Activated T-cell treated with anti-CD3 and anti-CD28 coated beads, Interleukin-2, amount 50 U/mL, for 4 hours (primary cell): ENCODE measurements around the gene PSMC6. TPM values are rescaled to one million over a fixed set of nuclear protein-coding genes. Genes with fewer than 3 reads are reported as not detected.
"Not testable (repeated sequence)": the region's sequence is repeated elsewhere in the genome, so short reads cannot be mapped to it uniquely, and the experiment has no call there.

Source experiments
- ATAC-seq, 2 donors: fragments of 200-7000 bp; cut with Tn5 transposase; one replicate each; pipeline ENCODE4 v1.10.0; 2021
- DNase-seq: peaks from one replicate; pipeline ENCODE4 v3.0.0-alpha.2; 2020
- H3K27me3 Mint-ChIP-seq: one replicate; pipeline ENCODE4 v1.8.0; 2021; ENCODE audit warnings: low read depth, mixed read lengths
- H3K36me3 Mint-ChIP-seq: one replicate; pipeline ENCODE4 v1.8.0; 2022; ENCODE audit warnings: mixed read lengths; ENCODE audit not compliant: insufficient read depth
- H3K4me1 Mint-ChIP-seq: one replicate; pipeline ENCODE4 v1.8.0; 2021; ENCODE audit warnings: low read depth, mixed read lengths
- H3K4me3 Mint-ChIP-seq: one replicate; pipeline ENCODE4 v1.8.0; 2021; ENCODE audit warnings: mild to moderate bottlenecking, moderate library complexity, mixed read lengths
- H3K9me3 Mint-ChIP-seq: one replicate; pipeline ENCODE4 v1.8.0; 2021; ENCODE audit warnings: mixed read lengths
- total RNA-seq, 3 donors: library from RNA; stranded (reverse); gene quantifications; one replicate each; pipeline ENCODE4 v1.2.1, GENCODE V29; 2021

PSMC6 gene
- total RNA-seq, 3 donors from 2014 or later = 149 to 177 (median 162) TPM

DNA sequence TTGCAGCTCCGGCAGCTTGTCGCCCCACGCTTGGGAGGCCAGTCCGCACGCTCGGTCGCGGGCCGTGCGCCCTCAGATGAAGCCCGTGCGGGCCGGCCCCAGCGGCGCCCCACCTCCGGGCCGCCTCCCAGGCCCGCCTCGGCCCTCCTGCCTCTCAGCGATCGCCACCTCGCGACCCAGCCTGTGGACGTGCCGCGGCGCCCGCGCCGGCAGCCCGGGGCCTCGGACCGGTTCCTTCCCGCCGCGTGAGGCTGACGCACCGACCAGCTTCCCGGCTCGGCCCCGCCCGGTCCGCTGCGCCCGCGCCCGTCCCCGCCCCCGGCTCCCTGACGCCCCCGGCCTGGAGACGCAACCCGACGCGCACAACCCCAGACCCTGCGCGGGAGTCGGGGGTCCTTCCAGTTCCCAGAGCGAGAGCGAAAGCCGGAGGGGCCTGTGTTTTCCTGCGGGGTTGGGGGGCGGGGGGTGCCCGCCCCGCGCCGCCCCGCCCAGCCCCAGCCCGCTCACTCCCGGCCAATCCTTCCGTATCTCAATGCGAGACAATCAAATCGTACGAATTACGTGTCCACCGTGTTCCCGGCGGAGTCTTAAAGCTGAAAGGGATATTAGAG is 11.4 kb upstream of the PSMC6 start, which contains the start of gene ERO1A:
Gene ERO1A, minus strand, starts transcription at position 78 of the 611 bp plus-strand sequence. Its CDS starts 77 bp downstream, at position 1.
- peak; percentile 85 to 86 for ATAC-seq
- peak; percentile 51 for DNase-seq
- Mint-ChIP-seq H3K27me3 (no peaks in the 10 kb centered on the region), H3K4me3 (peak within 1 kb of the TSS; percentile 92), H3K9me3 (no peaks in the 10 kb centered on the region), H3K36me3 (peaks cover 2% of the 10 kb centered on the region), H3K4me1 (peaks cover 36% of the 10 kb centered on the region)

- Mint-ChIP-seq H3K4me1 (no peaks in the 10 kb centered on the region), H3K27me3 (no peaks in the 10 kb centered on the region), H3K36me3 (no peaks in the 10 kb centered on the region), H3K9me3 (no peaks in the 10 kb centered on the region), H3K4me3 (no peak overlapping the region)
- DNase-seq (no peak), ATAC-seq (no peak)
These were observed 6.3 kb upstream of the PSMC6 start for GRCh38 chr14:52700701-52701172.

DNA sequence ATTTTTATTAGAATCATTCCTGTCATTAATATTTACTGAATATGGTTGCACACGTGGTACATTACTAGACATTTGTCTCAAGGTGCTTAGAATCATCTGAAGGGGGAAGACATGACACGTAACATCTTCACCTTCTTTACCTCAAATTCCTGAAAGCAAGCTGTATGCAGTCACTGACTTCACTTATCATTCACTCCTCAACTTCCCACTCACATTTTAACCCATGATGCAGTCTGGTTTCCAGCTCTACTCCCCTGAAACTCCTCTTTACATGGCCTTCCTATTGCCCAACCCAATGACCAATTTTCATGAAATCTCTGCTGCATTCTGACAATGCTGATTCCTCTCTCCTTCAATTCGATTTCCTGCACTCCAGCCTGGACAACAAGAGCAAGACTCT is 5.8 kb upstream of the PSMC6 start:
- H3K4me3 Mint-ChIP-seq = no peak overlapping the region
- H3K36me3 Mint-ChIP-seq = no peaks in the 10 kb centered on the region
- H3K27me3 Mint-ChIP-seq = no peaks in the 10 kb centered on the region
- ATAC-seq (peak in 1 of 2 donors; percentile 14), DNase-seq (no peak)
- H3K4me1 Mint-ChIP-seq = peaks cover 4% of the 10 kb centered on the region
- H3K9me3 Mint-ChIP-seq = no peaks in the 10 kb centered on the region

GRCh38 chr14:52703225-52703624 is 3.8 kb upstream of the PSMC6 start:
- no peak overlapping the region for H3K4me3 Mint-ChIP-seq
- peaks cover 18% of the 10 kb centered on the region for H3K4me1 Mint-ChIP-seq
- ATAC-seq = no peak
- no peaks in the 10 kb centered on the region for H3K9me3 Mint-ChIP-seq
- no peaks in the 10 kb centered on the region for H3K27me3 Mint-ChIP-seq
- no peak for DNase-seq
- H3K36me3 Mint-ChIP-seq = peaks cover 7% of the 10 kb centered on the region

DNA sequence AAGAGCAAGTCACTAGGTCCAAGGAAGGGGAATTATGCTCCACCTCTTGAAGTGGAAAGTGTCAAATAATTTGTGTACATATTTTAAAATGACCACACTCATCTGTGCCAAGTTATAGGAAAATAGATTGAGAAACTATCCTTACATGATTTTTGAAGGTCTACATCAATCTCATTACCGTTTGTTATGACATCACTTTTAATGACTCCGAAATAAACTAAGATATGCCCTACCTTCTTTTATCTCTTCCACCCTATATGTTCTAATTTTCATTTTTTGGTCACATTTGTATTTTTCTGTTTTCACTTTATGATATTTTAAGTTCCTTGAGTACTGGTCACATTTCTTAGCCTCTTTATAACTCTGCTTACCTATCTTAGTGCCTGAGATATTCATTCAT is 3.3 kb upstream of the PSMC6 start:
- no peak overlapping the region for H3K4me3 Mint-ChIP-seq
- no peak for ATAC-seq

DNA sequence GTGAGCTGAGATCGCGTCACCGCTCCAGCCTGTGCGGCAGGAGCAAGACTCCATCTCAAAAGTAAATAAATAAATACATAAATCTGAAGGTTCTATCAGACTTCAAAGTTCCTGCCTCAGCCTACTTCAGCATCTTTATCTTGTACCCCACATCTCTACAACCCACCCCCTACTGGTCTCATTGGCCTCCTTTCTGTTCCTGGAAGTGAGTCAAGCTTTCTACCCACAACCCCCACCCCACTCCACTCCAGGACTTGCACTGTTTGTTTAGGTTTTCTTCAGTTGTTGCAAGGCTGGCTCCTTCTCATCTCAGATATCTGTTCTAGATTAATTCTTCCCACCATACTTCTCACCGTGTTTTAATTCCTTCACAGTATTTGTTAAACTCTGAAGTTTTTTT is 714 bp upstream of the PSMC6 start:
- H3K36me3 Mint-ChIP-seq = peaks cover 31% of the 10 kb centered on the region
- DNase-seq (peak; percentile 28), ATAC-seq (peak; percentile 44 to 48)
- H3K9me3 Mint-ChIP-seq = no peaks in the 10 kb centered on the region
- H3K4me1 Mint-ChIP-seq = peaks cover 34% of the 10 kb centered on the region
- H3K27me3 Mint-ChIP-seq = no peaks in the 10 kb centered on the region
- H3K4me3 Mint-ChIP-seq = peak overlapping the region; percentile 100

More for the DNA sequence above, 3.3 kb upstream of the PSMC6 start:
- Mint-ChIP-seq H3K4me1 (peaks cover 22% of the 10 kb centered on the region), H3K36me3 (peaks cover 11% of the 10 kb centered on the region), H3K9me3 (no peaks in the 10 kb centered on the region), H3K27me3 (no peaks in the 10 kb centered on the region)
- no peak for DNase-seq

DNA sequence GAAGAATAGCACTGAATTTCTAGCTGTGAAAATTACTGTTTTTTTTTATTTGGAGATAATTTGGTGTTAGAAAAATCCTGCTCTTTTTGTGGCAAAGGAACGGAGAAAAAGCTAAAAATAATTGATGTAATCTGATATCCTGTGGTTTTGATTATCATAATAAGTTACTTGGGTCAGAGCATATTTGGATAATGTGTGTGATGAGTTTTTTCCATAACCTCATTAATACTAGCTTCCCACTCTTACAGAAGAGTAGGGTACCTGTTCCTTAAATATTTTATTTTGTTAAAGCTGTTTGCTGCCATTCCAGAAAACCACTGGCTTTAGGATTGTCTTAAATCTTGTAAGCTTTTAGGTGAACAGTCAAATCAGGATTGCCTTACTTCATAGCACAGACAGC is 4.7 kb downstream of the PSMC6 start:
- no peak for ATAC-seq
- no peak for DNase-seq
- Mint-ChIP-seq H3K27me3 (no peaks in the 10 kb centered on the region), H3K36me3 (peaks cover 54% of the 10 kb centered on the region), H3K9me3 (no peaks in the 10 kb centered on the region), H3K4me3 (no peak overlapping the region), H3K4me1 (peaks cover 30% of the 10 kb centered on the region)

- no peak for ATAC-seq
- no peaks in the 10 kb centered on the region for H3K9me3 Mint-ChIP-seq
- no peaks in the 10 kb centered on the region for H3K27me3 Mint-ChIP-seq
These were observed 9.2 kb downstream of the PSMC6 start for GRCh38 chr14:52716155-52716554.

DNA sequence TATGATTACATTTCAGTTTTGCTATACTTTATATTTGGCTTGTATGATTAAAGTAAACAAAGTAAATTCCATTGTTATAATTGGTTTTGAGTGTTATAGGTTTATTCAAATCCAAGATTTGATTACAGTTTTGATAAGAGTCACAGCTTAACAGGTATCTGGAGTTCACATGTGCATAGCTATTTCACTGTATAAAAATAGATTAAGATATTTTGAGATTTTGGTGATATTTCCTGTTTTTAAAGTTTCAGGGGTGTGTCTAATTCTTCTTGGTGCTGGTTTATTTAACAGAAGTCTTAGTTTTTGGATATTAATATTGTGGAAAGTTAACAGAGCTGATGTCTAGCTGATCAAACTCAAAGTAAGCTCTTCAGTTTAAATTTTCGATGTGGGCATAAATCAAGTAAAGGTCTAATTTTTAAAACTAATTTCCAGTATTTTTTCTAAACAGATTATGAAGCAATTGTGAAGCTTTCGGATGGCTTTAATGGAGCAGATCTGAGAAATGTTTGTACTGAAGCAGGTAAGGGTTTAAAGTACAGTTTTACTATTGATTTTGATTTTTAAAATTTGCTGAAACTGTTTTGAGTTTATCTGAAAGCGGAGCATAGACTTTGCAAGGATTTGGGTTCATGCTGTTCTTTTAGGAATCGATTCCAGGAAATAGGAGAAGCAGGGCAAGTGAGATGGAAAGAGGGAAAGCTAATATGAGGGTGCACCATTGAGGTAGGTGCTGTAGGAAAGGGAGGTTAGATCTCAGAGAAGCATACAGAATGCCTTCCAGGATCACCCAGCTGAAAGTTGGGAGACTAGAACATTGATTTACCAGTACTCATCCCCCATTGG is 16.7 kb downstream of the PSMC6 start:
- Mint-ChIP-seq H3K36me3 (peaks cover 37% of the 10 kb centered on the region), H3K4me1 (peaks cover 25% of the 10 kb centered on the region), H3K9me3 (no peaks in the 10 kb centered on the region), H3K4me3 (no peak overlapping the region), H3K27me3 (no peaks in the 10 kb centered on the region)
- no peak for ATAC-seq
- no peak for DNase-seq

More at GRCh38 chr14:52716155-52716554, 9.2 kb downstream of the PSMC6 start:
- peaks cover 32% of the 10 kb centered on the region for H3K36me3 Mint-ChIP-seq
- no peak overlapping the region for H3K4me3 Mint-ChIP-seq
- H3K4me1 Mint-ChIP-seq = peaks cover 5% of the 10 kb centered on the region
- DNase-seq = no peak

DNA sequence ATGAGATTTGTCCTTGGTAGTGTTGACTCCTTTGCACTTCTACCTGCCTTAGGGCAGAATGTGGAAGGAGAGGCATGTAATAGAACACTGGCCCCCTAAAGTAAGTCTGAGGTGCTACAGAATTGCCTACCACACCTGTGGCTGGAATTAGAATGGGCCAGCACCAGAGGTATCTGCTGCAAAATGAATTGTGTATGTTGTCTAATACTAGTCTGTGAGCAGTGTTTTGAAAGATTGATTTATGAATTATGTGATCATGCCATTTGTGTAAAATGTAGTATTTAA is 17.3 kb downstream of the PSMC6 start:
- peaks cover 25% of the 10 kb centered on the region for H3K4me1 Mint-ChIP-seq
- peaks cover 36% of the 10 kb centered on the region for H3K36me3 Mint-ChIP-seq
- H3K27me3 Mint-ChIP-seq = no peaks in the 10 kb centered on the region
- ATAC-seq (no peak), DNase-seq (no peak)
- H3K4me3 Mint-ChIP-seq = no peak overlapping the region
- no peaks in the 10 kb centered on the region for H3K9me3 Mint-ChIP-seq

GRCh38 chr14:52727509-52727908 is 20.5 kb downstream of the PSMC6 start:
- H3K9me3 Mint-ChIP-seq, DNase-seq, H3K4me3 Mint-ChIP-seq, H3K27me3 Mint-ChIP-seq, ATAC-seq: not testable (repeated sequence)
- H3K36me3 Mint-ChIP-seq = peaks cover 20% of the 10 kb centered on the region
- H3K4me1 Mint-ChIP-seq = peaks cover 28% of the 10 kb centered on the region

- H3K4me3 Mint-ChIP-seq = peak overlapping the region; percentile 66
- H3K36me3 Mint-ChIP-seq = peaks cover 24% of the 10 kb centered on the region
- H3K4me1 Mint-ChIP-seq = peaks cover 31% of the 10 kb centered on the region
These were observed 22.0 kb downstream of the PSMC6 start for GRCh38 chr14:52729035-52729434.

DNA sequence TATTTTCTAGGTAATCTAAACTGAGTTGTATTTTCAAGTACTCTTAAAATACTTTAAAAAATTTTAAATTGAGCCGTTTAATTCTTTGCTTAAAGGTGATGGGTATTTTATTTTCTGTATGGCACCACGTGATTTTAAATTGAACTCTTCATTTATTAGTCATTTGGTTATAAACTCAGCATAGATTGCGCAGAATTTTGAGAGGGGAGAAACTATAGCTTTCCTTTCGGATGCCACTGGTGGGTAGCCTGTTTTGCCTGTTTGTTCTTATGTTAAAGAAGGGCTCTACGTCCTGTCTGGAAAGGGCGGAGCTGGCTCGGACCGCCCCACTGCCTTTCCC is 22.6 kb downstream of the PSMC6 start:
- Mint-ChIP-seq H3K36me3 (peaks cover 28% of the 10 kb centered on the region), H3K4me3 (peak overlapping the region; percentile 94)
- ATAC-seq = no peak

More at GRCh38 chr14:52729035-52729434, 22.0 kb downstream of the PSMC6 start:
- DNase-seq, H3K27me3 Mint-ChIP-seq, H3K9me3 Mint-ChIP-seq, ATAC-seq: not testable (repeated sequence)

GRCh38 chr14:52729925-52730708 is 23.1 kb downstream of the PSMC6 start, which contains the start of gene STYX:
TSS of gene STYX (plus strand) at chr14:52730166. CDS start at chr14:52730475, 309 bp downstream.
- DNase-seq (peak; percentile 97), ATAC-seq (peak; percentile 94 to 95)
- Mint-ChIP-seq H3K9me3 (no peaks in the 10 kb centered on the region), H3K4me3 (peak within 1 kb of the TSS; percentile 94), H3K36me3 (peaks cover 30% of the 10 kb centered on the region), H3K4me1 (peaks cover 37% of the 10 kb centered on the region), H3K27me3 (no peaks in the 10 kb centered on the region)

More for the DNA sequence above, 22.6 kb downstream of the PSMC6 start:
- Mint-ChIP-seq H3K4me1 (peaks cover 35% of the 10 kb centered on the region), H3K9me3 (no peaks in the 10 kb centered on the region), H3K27me3 (no peaks in the 10 kb centered on the region)
- DNase-seq = no peak
